DOHH2 (cell line): ENCODE results near the gene GALNT14.

ENCODE experiments used
- CTCF ChIP-seq: fragments of 200-600 bp; sonication (generic); IDR thresholded peaks from one replicate; pipeline ENCODE4 v1.5.1; 2014; ENCODE audit warnings: antibody characterized with exemption, mild to moderate bottlenecking, low read depth, low read length; ENCODE audit not compliant: poor library complexity, severe bottlenecking
- EZH2phosphoT487 ChIP-seq: fragments of 200-600 bp; sonication (generic); IDR thresholded peaks from 2 replicates; pipeline ENCODE4 v1.6.1; 2017; ENCODE audit warnings: borderline replicate concordance, mild to moderate bottlenecking, antibody characterized with exemption, low read length, moderate library complexity, mixed read lengths

- TF ChIP-seq CTCF (no peak), EZH2phosphoT487 (no peak)
Observed at GRCh38 chr2:30974554-30974953, 163.7 kb downstream of the GALNT14 start.
